Measurements from ENCODE around the gene STAT4.

- TF ChIP-seq ZNF623 (tag by site-specific recombination; IDR thresholded peaks at IDR 0.05) (no peak), ZBTB7A (tag by site-specific recombination; IDR thresholded peaks at IDR 0.05; ENCODE audit: low read depth) (no peak), ZNF280D (tag by site-specific recombination; IDR thresholded peaks at IDR 0.05) (no peak), PRDM6 (tag by site-specific recombination; IDR thresholded peaks at IDR 0.05) (no peak), ZNF580 (tag by site-specific recombination; IDR thresholded peaks at IDR 0.05) (no peak), ZNF76 (tag by site-specific recombination; IDR thresholded peaks at IDR 0.05; ENCODE audit: borderline replicate concordance, low read depth) (no peak), CTCF (tag by site-specific recombination; IDR thresholded peaks at IDR 0.05) (no peak), KLF8 (tag by site-specific recombination; IDR thresholded peaks at IDR 0.05) (no peak), REST (tag by site-specific recombination; IDR thresholded peaks at IDR 0.05) (no peak), SP2 (tag by site-specific recombination; IDR thresholded peaks at IDR 0.05) (no peak), ATF2 (tag by site-specific recombination; IDR thresholded peaks at IDR 0.05; ENCODE audit: low read depth) (no peak), ZNF670 (tag by site-specific recombination; IDR thresholded peaks at IDR 0.05; ENCODE audit: low read depth) (no peak), ZNF184 (tag by site-specific recombination; IDR thresholded peaks at IDR 0.05) (no peak), ZBTB8A (tag by site-specific recombination; IDR thresholded peaks at IDR 0.05) (no peak)
These were observed 105.7 kb downstream of the STAT4 start for GRCh38 chr2:191045141-191045540.

Data from HEK293 (cell line).